CD4-positive, alpha-beta memory T cell (primary cell): Measurements from ENCODE around the gene FOXO3. TPM values are rescaled to one million over a fixed set of nuclear protein-coding genes. Genes with fewer than 3 reads are reported as not detected.
A peak's percentile ranks its signal among the peaks of the same experiment; 100 is the strongest.

ENCODE experiments used
- CTCF ChIA-PET: fragments of 350-600 bp; sonication (Branson Sonifier 250); formaldehyde crosslinking; loops from one replicate; lab custom pipeline; 2021; ENCODE audit warnings: inconsistent platforms; ENCODE audit not compliant: partially characterized antibody; lab: Charles Lee
- POLR2A ChIA-PET: fragments of 350-600 bp; sonication (Branson Sonifier 250); formaldehyde crosslinking; loops from one replicate; lab custom pipeline; 2021; ENCODE audit not compliant: partially characterized antibody; lab: Charles Lee
- DNase-seq, 5 donors: peaks; one replicate each; pipeline versions ENCODE4 v3.0.0 to v3.0.0-alpha.2; 2020 to 2022; ENCODE audit warnings: mixed read lengths in 1 of 5
- H3K27ac ChIP-seq: one replicate; pipeline ENCODE4 v1.7.0; 2013; ENCODE audit warnings: low read depth, low read length
- H3K27me3 ChIP-seq: 2 replicates; pipeline ENCODE4 v1.7.0; 2013; ENCODE audit warnings: mild to moderate bottlenecking, low read length, moderate library complexity; ENCODE audit not compliant: insufficient read depth
- H3K36me3 ChIP-seq: 2 replicates; pipeline ENCODE4 v1.7.0; 2013; ENCODE audit warnings: mild to moderate bottlenecking, low read length, moderate library complexity; ENCODE audit not compliant: insufficient read depth
- H3K4me1 ChIP-seq: 2 replicates; pipeline ENCODE4 v1.7.0; 2013; ENCODE audit warnings: mild to moderate bottlenecking, low read length, moderate library complexity; ENCODE audit not compliant: insufficient read depth
- H3K4me3 ChIP-seq, 2 donors: one replicate each; pipeline ENCODE4 v1.7.0; 2013; ENCODE audit warnings: low read length in 2 of 2, mild to moderate bottlenecking in 1 of 2
- H3K9me3 ChIP-seq, 2 donors: one replicate each; pipeline ENCODE4 v1.7.0; 2013; ENCODE audit warnings: low read length in 2 of 2, control low read depth in 1 of 2; ENCODE audit not compliant: control insufficient read depth in 1 of 2
- H3K27ac Mint-ChIP-seq, 7 donors: one replicate each; pipeline ENCODE4 v1.8.0; 2020 to 2021; ENCODE audit warnings: mixed read lengths in 7 of 7, mild to moderate bottlenecking in 6 of 7, inconsistent platforms in 3 of 7, moderate library complexity in 3 of 7
- H3K27me3 Mint-ChIP-seq, 2 donors: one replicate each; pipeline ENCODE4 v1.8.0; 2020 to 2021; ENCODE audit warnings: mixed read lengths in 2 of 2
- H3K36me3 Mint-ChIP-seq, 2 donors: one replicate each; pipeline ENCODE4 v1.8.0; 2020 to 2021; ENCODE audit warnings: mixed read lengths in 2 of 2, inconsistent platforms in 1 of 2, mild to moderate bottlenecking in 1 of 2
- H3K4me1 Mint-ChIP-seq, 4 donors: one replicate each; pipeline ENCODE4 v1.8.0; 2020 to 2021; ENCODE audit warnings: mixed read lengths in 4 of 4, mild to moderate bottlenecking in 1 of 4
- H3K4me3 Mint-ChIP-seq, 8 donors: one replicate each; pipeline ENCODE4 v1.8.0; 2020 to 2021; ENCODE audit warnings: mixed read lengths in 8 of 8, mild to moderate bottlenecking in 7 of 8, moderate library complexity in 6 of 8, inconsistent platforms in 3 of 8
- H3K9me3 Mint-ChIP-seq, 8 donors: one replicate each; pipeline ENCODE4 v1.8.0; 2020 to 2021; ENCODE audit warnings: mixed read lengths in 8 of 8, mild to moderate bottlenecking in 5 of 8, inconsistent platforms in 3 of 8, moderate library complexity in 1 of 8
- intact Hi-C: fragments of 100-400 bp; cut with micrococcal nuclease; formaldehyde crosslinking; loops from one replicate; pipeline ENCODE4 v1.15.1; 2023
- polyA plus RNA-seq, 2 donors: library from polyadenylated mRNA; unstranded; fragments of 300-500 nt; fragmentation: Illumina TruSeq; gene quantifications; one replicate each; pipeline ENCODE4 v1.2.3, GENCODE V29; 2021
- total RNA-seq, 2 experiments: library from RNA; stranded (reverse); gene quantifications; one replicate each; pipeline ENCODE4 v1.2.3, GENCODE V29; 2021

The FOXO3 gene
- total and polyA plus RNA-seq, 4 experiments from 2014 or later = 18.3 to 27.0 (median 25.0) TPM

DNA sequence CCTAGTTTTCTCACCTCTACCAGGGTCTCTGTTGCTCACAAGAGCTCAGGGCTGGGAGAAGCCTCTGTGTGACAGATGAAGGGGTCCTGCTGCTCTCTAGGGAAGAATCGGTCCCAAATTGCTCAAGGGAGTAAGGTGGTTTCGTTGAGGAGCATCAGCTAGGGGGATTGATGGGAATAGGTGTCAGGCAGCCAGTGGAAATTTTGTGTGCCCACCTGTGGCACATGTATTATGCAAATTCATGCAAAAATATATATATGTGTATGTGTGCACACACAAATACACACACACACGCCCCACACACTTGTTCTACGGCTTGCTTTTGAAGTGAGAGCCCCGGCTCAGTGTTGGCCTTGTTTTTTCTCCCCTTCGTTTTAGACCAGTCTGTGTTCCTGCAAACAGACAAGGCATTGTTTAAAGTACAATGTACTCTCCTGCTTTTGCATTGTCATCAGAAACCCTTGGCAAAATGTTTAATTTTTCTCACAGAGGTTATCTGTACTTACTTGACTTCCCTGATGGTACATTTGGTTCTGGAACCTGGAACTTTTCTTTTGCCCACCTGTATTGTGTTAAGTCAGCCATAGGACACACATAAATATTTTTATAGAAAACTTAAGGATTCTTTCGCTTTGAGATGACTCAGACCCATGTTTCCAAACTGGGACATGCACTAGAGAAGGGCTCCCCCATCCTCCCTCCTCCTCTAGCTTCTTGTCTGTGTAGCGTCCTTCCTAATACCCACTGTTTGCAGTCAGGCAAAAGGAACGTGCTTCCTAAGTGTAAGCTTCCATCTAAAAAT, 26.7 kb downstream of the FOXO3 start:
- H3K4me1 ChIP-seq = peaks cover 50% of the 10 kb centered on the region
- no peaks in the 10 kb centered on the region for H3K36me3 Mint-ChIP-seq
- intact Hi-C loops = no loop called here
- no peak for DNase-seq
- no peak overlapping the region for H3K4me3 Mint-ChIP-seq
- H3K27me3 Mint-ChIP-seq = no peaks in the 10 kb centered on the region
- peak overlapping the region in 3 of 7 donors; percentile 10 to 77 (median 47) for H3K27ac Mint-ChIP-seq
- H3K27ac ChIP-seq = no peak overlapping the region
- H3K4me1 Mint-ChIP-seq = peaks cover 50 to 87% (median 68%) of the 10 kb centered on the region in 4 donors
- H3K36me3 ChIP-seq = no peaks in the 10 kb centered on the region
- no peak overlapping the region for H3K4me3 ChIP-seq
- H3K27me3 ChIP-seq = no peaks in the 10 kb centered on the region
- ChIA-PET CTCF (interaction anchor here (1.9 kb wide), 1 partner anchor 46 kb away, joined by 7 read pairs; no protein-coding TSS in a partner anchor), POLR2A (interaction anchor here (1.3 to 1.4 kb wide), 2 partner anchors 28 to 29 kb away, joined by 3 to 4 read pairs; no protein-coding TSS in a partner anchor)
- H3K9me3 ChIP-seq = no peaks in the 10 kb centered on the region
- H3K9me3 Mint-ChIP-seq = no peaks in the 10 kb centered on the region

- Histone ChIP-seq H3K4me1 (peaks cover 46% of the 10 kb centered on the region), H3K4me3 (no peak overlapping the region), H3K27me3 (no peaks in the 10 kb centered on the region), H3K36me3 (no peaks in the 10 kb centered on the region), H3K27ac (no peak overlapping the region), H3K9me3 (no peaks in the 10 kb centered on the region)
- Mint-ChIP-seq H3K4me3 (peak overlapping the region in 5 of 8 donors; percentile 6 to 51 (median 21)), H3K9me3 (no peaks in the 10 kb centered on the region), H3K36me3 (no peaks in the 10 kb centered on the region), H3K27ac (peak overlapping the region in 6 of 7 donors; percentile 48 to 71 (median 60)), H3K4me1 (peaks cover 52 to 85% (median 67%) of the 10 kb centered on the region in 4 donors), H3K27me3 (no peaks in the 10 kb centered on the region)
- ChIA-PET POLR2A (interaction anchor here (0.8 to 1.4 kb wide), 3 partner anchors 29 to 466 kb away, joined by 3 to 4 read pairs (median 3); no protein-coding TSS in a partner anchor), CTCF (interaction anchor here (1.9 kb wide), 1 partner anchor 47 kb away, joined by 7 read pairs; no protein-coding TSS in a partner anchor)
- intact Hi-C loops = no loop called here
- DNase-seq = no peak
These were observed 27.9 kb downstream of the FOXO3 start for GRCh38 chr6:108588586-108588985.

DNA sequence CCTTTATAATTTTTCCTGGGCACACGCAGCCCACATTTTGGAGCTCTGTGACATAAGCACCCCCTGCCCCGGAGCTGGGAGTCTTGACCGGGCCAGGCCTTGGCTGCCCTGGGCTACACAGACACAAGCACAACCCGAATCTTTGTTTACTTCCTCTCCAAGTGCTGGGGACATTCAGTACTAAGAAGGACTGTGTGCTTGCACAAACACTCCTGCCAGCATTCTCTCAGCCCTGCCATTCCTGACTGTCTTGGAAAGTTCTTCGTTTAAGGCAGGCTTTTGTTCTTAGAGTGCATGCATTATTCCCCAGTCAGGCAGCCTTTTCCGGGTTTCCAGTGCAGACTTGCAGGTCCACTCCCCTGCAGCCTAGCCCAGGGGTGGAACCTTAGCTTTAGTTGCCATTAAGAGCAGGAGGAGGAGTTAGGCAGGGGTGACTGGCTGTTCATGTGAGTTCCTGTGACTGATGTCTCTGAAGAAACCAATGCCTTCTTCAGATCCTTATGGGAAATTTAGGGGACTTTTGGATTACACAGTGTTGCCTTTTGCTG, 28.6 kb downstream of the FOXO3 start:
- DNase-seq = no peak
- no peaks in the 10 kb centered on the region for H3K36me3 ChIP-seq
- H3K4me1 ChIP-seq = peaks cover 46% of the 10 kb centered on the region
- Mint-ChIP-seq H3K4me1 (peaks cover 48 to 84% (median 60%) of the 10 kb centered on the region in 4 donors), H3K36me3 (no peaks in the 10 kb centered on the region), H3K27ac (peak overlapping the region; percentile 4 to 71 (median 50)), H3K4me3 (peak overlapping the region in 4 of 8 donors; percentile 9 to 50 (median 30)), H3K27me3 (no peaks in the 10 kb centered on the region), H3K9me3 (no peaks in the 10 kb centered on the region)
- no peak overlapping the region for H3K27ac ChIP-seq
- no peaks in the 10 kb centered on the region for H3K27me3 ChIP-seq
- H3K9me3 ChIP-seq = no peaks in the 10 kb centered on the region
- CTCF ChIA-PET = interaction anchor here (1.9 kb wide), 1 partner anchor 48 kb away, joined by 7 read pairs; no protein-coding TSS in a partner anchor
- POLR2A ChIA-PET = interaction anchor here (0.8 to 1.3 kb wide), 2 partner anchors 31 to 465 kb away, joined by 3 to 4 read pairs; no protein-coding TSS in a partner anchor
- intact Hi-C loops = no loop called here
- no peak overlapping the region for H3K4me3 ChIP-seq

- Mint-ChIP-seq H3K4me3 (no peak overlapping the region), H3K27ac (peak overlapping the region in 2 of 7 donors; percentile 69 to 71), H3K27me3 (no peaks in the 10 kb centered on the region), H3K4me1 (peaks cover 47 to 85% (median 66%) of the 10 kb centered on the region in 4 donors), H3K36me3 (no peaks in the 10 kb centered on the region), H3K9me3 (no peaks in the 10 kb centered on the region)
- H3K4me3 ChIP-seq = no peak overlapping the region
- H3K36me3 ChIP-seq = no peaks in the 10 kb centered on the region
- H3K9me3 ChIP-seq = no peaks in the 10 kb centered on the region
- H3K27me3 ChIP-seq = no peaks in the 10 kb centered on the region
- no peak for DNase-seq
- ChIA-PET POLR2A (interaction anchor here (2.6 kb wide), 1 partner anchor 32 kb away, joined by 15 read pairs; no protein-coding TSS in a partner anchor), CTCF (no interaction called here)
- intact Hi-C loops = no loop called here
- no peak overlapping the region for H3K27ac ChIP-seq
- H3K4me1 ChIP-seq = peaks cover 50% of the 10 kb centered on the region
These were observed 30.5 kb downstream of the FOXO3 start for GRCh38 chr6:108591040-108591816.

DNA sequence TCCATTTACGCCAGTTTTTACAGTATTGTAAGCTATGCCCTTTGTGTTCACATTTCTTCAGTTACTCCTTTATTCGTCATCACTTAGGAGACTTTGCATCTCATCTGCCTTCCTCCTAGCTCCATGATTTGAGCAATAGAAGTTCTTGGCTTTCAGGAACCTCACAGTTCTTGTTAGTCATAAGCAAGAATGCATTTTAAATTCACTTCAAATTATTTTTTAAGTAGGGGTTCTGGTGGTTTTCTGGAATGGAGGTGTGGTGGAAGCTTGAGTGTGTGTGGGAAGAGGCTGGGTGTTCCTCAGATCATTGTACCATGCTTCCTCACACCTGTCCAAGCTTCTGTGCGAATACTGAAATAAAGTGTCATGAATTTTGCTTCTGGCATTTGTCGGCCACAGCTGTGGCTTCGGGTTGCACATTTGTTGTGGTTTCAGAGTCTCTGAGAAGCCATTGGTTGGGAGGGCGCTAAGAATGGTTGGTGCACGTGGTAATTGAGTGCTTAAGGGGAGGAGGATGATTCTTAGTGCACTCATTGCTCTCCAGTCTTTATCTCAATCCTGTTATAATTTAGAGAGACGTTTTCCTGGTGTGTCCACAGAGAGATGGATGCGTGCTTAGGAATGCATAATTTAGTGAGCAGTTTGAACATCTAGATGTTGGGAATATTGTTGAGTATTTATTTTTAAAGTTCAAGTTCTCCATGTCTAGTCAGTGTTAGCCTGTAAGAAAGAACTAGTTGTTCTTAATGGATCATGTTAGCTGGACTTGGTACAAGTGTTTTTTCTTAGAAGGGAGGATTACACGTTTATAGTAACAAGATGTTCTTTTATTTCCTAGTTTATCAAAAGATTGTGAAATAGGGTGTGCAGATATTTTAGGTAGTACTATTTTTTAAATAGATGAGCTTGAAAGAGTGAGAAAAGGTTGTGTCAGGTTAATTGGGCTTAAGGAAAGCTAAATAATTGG, 31.9 kb downstream of the FOXO3 start:
- Mint-ChIP-seq H3K4me3 (peak overlapping the region in 7 of 8 donors; percentile 18 to 73 (median 42)), H3K9me3 (no peaks in the 10 kb centered on the region), H3K27ac (peak overlapping the region; percentile 22 to 77 (median 61)), H3K36me3 (no peaks in the 10 kb centered on the region), H3K27me3 (no peaks in the 10 kb centered on the region), H3K4me1 (peaks cover 42 to 77% (median 56%) of the 10 kb centered on the region in 4 donors)
- ChIA-PET POLR2A (interaction anchor here (1.0 to 2.6 kb wide), 2 partner anchors 31 to 34 kb away, joined by 3 to 15 read pairs; no protein-coding TSS in a partner anchor), CTCF (interaction anchor here (0.7 to 1.1 kb wide), 3 partner anchors 26 to 80 kb away, joined by 3 to 4 read pairs (median 4); no protein-coding TSS in a partner anchor)
- H3K9me3 ChIP-seq = no peaks in the 10 kb centered on the region
- no peak overlapping the region for H3K4me3 ChIP-seq
- H3K27ac ChIP-seq = no peak overlapping the region
- peak; percentile 60 to 69 (median 67) for DNase-seq
- no peaks in the 10 kb centered on the region for H3K36me3 ChIP-seq
- H3K4me1 ChIP-seq = peaks cover 43% of the 10 kb centered on the region
- no peaks in the 10 kb centered on the region for H3K27me3 ChIP-seq
- intact Hi-C loops = loop anchor here (1.0 kb wide), 1 partner anchor 27 kb away; no protein-coding TSS in a partner anchor

DNA sequence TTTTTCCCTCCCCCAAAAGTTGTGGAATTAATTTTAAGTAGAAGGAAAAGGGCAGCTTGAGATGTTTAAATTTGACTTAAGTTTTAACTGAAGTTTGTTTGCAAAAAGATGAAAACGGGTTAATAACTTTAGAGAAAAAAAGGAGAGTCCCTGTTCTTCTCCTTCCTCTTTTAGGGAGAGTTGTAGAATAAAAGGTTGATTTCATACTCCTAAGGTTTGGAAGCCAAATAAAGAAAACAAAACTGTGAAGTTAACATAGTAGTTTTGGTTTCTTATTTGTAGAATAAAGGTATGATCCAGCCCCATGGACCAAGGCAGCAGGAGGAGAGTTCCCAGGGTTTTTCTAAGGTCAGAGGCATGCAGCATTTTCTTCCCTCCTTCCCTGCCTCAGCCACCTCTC, 33.4 kb downstream of the FOXO3 start:
- H3K36me3 Mint-ChIP-seq = no peaks in the 10 kb centered on the region
- no peak for DNase-seq
- Histone ChIP-seq H3K4me1 (peaks cover 28% of the 10 kb centered on the region), H3K27ac (no peak overlapping the region), H3K27me3 (no peaks in the 10 kb centered on the region), H3K36me3 (no peaks in the 10 kb centered on the region), H3K9me3 (no peaks in the 10 kb centered on the region), H3K4me3 (no peak overlapping the region)
- intact Hi-C loops = no loop called here
- CTCF ChIA-PET = no interaction called here
- no peaks in the 10 kb centered on the region for H3K9me3 Mint-ChIP-seq
- H3K4me3 Mint-ChIP-seq = no peak overlapping the region
- H3K27me3 Mint-ChIP-seq = no peaks in the 10 kb centered on the region
- peaks cover 34 to 70% (median 51%) of the 10 kb centered on the region in 4 donors for H3K4me1 Mint-ChIP-seq
- H3K27ac Mint-ChIP-seq = peak overlapping the region in 1 of 7 donors; percentile 48
- POLR2A ChIA-PET = interaction anchor here (0.7 kb wide), 1 partner anchor 345 kb away, joined by 4 read pairs; no protein-coding TSS in a partner anchor
